Panc1 (cell line): ENCODE results near the gene GSTO2.

Experiments
- TF ChIP-seq, protein P1 (sequence below): fragments of 450-650 bp; IDR thresholded peaks from 2 replicates; pipeline ENCODE4 v1.5.1; 2017; ENCODE audit warnings: mild to moderate bottlenecking
- TF ChIP-seq, protein P2 (sequence below), 2 experiments: IDR thresholded peaks; 2 replicates each; pipeline ENCODE4 v1.6.1; 2011 to 2012; ENCODE audit warnings: low read depth in 2 of 2, control low read depth in 1 of 2, low read length in 1 of 2, mild to moderate bottlenecking in 1 of 2, moderate library complexity in 1 of 2; ENCODE audit not compliant: insufficient read depth in 1 of 2

- TF ChIP-seq, protein P1, sequence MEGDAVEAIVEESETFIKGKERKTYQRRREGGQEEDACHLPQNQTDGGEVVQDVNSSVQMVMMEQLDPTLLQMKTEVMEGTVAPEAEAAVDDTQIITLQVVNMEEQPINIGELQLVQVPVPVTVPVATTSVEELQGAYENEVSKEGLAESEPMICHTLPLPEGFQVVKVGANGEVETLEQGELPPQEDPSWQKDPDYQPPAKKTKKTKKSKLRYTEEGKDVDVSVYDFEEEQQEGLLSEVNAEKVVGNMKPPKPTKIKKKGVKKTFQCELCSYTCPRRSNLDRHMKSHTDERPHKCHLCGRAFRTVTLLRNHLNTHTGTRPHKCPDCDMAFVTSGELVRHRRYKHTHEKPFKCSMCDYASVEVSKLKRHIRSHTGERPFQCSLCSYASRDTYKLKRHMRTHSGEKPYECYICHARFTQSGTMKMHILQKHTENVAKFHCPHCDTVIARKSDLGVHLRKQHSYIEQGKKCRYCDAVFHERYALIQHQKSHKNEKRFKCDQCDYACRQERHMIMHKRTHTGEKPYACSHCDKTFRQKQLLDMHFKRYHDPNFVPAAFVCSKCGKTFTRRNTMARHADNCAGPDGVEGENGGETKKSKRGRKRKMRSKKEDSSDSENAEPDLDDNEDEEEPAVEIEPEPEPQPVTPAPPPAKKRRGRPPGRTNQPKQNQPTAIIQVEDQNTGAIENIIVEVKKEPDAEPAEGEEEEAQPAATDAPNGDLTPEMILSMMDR = no peak
- TF ChIP-seq, protein P2, sequence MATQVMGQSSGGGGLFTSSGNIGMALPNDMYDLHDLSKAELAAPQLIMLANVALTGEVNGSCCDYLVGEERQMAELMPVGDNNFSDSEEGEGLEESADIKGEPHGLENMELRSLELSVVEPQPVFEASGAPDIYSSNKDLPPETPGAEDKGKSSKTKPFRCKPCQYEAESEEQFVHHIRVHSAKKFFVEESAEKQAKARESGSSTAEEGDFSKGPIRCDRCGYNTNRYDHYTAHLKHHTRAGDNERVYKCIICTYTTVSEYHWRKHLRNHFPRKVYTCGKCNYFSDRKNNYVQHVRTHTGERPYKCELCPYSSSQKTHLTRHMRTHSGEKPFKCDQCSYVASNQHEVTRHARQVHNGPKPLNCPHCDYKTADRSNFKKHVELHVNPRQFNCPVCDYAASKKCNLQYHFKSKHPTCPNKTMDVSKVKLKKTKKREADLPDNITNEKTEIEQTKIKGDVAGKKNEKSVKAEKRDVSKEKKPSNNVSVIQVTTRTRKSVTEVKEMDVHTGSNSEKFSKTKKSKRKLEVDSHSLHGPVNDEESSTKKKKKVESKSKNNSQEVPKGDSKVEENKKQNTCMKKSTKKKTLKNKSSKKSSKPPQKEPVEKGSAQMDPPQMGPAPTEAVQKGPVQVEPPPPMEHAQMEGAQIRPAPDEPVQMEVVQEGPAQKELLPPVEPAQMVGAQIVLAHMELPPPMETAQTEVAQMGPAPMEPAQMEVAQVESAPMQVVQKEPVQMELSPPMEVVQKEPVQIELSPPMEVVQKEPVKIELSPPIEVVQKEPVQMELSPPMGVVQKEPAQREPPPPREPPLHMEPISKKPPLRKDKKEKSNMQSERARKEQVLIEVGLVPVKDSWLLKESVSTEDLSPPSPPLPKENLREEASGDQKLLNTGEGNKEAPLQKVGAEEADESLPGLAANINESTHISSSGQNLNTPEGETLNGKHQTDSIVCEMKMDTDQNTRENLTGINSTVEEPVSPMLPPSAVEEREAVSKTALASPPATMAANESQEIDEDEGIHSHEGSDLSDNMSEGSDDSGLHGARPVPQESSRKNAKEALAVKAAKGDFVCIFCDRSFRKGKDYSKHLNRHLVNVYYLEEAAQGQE (IDR thresholded peaks at IDR 0.05; ENCODE audit: insufficient read depth in 1 of 2, low read depth in 2 of 2, low read length in 1 of 2) = no peak
These were observed 19.4 kb downstream of the GSTO2 start for GRCh38 chr10:104288355-104288754.
